Measurements from ENCODE around the gene RAB6A.
"Not testable (repeated sequence)": the region's sequence is repeated elsewhere in the genome, so short reads cannot be mapped to it uniquely, and the experiment has no call there.

The RAB6A gene

DNA sequence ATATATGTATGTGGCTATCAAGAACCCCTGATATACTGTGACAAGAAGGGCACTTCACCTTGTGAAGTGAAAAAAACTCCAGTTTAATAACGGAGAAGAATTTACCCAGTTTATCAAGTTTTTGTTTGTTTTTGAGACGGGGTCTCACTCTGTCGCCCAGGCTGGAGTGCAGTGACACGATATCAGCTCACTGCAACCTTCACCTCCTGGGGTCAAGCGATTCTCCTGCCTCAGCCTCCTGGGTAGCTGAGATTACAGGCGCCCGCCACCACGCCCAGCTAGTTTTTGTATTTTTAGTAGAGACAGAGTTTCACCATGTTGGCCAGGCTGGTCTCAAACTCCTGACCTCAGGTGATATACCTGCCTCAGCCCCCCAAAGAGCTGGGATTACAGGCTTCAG, 26.9 kb downstream of the RAB6A start:
- H2AFZ ChIP-seq (ENCODE audit: low read depth, low read length); H3K9me3 ChIP-seq (ENCODE audit: low read length); H3K4me3 ChIP-seq (ENCODE audit: low read length); H3K4me1 ChIP-seq (ENCODE audit: insufficient read depth, low read length); H3K27me3 ChIP-seq (ENCODE audit: insufficient read depth, low read length): not testable (repeated sequence)
- peaks cover 16% of the 10 kb centered on the region for H3K36me3 ChIP-seq (ENCODE audit: insufficient read depth, low read length)

DNA sequence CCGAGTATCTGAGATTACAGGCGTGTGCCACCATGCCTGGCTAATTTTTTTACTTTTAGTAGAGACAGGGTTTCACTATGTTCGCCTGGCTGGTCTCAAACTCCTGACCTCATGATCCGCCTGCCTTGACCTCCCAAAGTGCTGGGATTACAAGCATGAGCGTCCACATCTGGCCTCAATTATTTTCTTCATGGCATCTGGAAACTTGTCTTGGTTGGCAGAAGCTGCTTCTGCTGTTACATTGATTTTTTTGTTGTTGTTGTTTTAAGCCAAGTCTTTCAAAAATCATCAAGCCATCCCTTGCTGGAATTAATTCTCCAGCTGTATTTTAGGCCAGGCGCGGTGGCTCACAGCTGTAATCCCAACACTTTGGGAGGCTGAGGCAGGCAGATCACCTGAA, 27.9 kb downstream of the RAB6A start:
- not testable (repeated sequence) for H3K4me1 ChIP-seq (ENCODE audit: insufficient read depth, low read length); H2AFZ ChIP-seq (ENCODE audit: low read depth, low read length); H3K9me3 ChIP-seq (ENCODE audit: low read length); H3K4me3 ChIP-seq (ENCODE audit: low read length); H3K27me3 ChIP-seq (ENCODE audit: insufficient read depth, low read length)
- peaks cover 18% of the 10 kb centered on the region for H3K36me3 ChIP-seq (ENCODE audit: insufficient read depth, low read length)

DNA sequence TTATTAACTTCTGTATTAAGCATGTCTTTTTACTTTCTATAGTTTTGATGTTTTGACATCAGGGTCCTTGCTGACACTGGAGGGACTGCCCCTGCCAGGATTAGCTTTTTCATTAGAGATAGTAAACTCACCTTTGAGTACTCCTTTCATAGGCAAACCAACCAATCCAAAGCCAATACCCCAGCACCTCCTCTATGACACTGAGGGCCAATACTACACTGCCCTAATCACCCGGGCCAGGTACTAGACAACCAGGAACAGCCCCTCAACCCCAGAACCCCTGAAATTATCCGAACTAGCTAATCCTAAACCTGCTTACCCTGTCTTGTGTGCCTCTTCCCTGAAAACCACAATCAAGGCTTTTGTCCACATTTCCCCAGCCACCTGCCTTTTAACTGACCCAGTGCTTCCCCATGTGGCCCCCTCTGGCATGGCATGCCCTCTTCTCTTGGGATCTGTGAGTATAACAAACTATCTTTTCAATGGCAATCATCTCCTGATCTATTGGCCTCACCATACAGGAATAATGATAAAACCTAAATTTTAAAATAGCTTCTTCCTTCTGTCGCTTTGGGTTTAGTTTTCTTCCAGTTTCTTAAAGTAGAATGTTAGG, 31.2 kb downstream of the RAB6A start:
- Histone ChIP-seq H3K36me3 (ENCODE audit: insufficient read depth, low read length) (peaks cover 22% of the 10 kb centered on the region), H3K4me3 (ENCODE audit: low read length) (no peak overlapping the region), H3K9me3 (ENCODE audit: low read length) (peaks cover 4% of the 10 kb centered on the region), H3K27me3 (ENCODE audit: insufficient read depth, low read length) (no peaks in the 10 kb centered on the region), H3K4me1 (ENCODE audit: insufficient read depth, low read length) (no peaks in the 10 kb centered on the region), H2AFZ (ENCODE audit: low read depth, low read length) (no peak overlapping the region)

DNA sequence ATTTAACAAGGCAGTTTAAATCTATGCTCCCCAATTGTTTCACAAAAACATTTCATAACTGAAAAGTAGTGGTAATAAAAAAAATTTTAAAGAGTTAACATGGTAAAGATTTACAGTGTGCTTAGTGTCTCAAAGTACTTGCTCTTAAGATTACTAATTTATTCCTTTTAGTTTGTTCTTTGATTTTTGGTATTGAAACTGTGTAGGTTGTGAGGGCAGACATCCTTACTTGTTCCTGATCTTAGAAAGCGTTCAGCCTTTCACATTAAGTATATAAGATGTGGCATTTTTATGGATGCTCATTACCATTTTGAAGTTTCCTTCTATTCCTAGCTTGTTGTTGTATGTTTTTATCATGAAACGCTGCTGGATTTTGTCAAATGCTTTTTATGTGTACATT, 32.9 kb downstream of the RAB6A start:
- Histone ChIP-seq H3K27me3 (ENCODE audit: insufficient read depth, low read length) (no peaks in the 10 kb centered on the region), H3K36me3 (ENCODE audit: insufficient read depth, low read length) (peaks cover 30% of the 10 kb centered on the region), H3K4me3 (ENCODE audit: low read length) (no peak overlapping the region), H3K9me3 (ENCODE audit: low read length) (no peaks in the 10 kb centered on the region), H3K4me1 (ENCODE audit: insufficient read depth, low read length) (no peaks in the 10 kb centered on the region), H2AFZ (ENCODE audit: low read depth, low read length) (no peak overlapping the region)

DNA sequence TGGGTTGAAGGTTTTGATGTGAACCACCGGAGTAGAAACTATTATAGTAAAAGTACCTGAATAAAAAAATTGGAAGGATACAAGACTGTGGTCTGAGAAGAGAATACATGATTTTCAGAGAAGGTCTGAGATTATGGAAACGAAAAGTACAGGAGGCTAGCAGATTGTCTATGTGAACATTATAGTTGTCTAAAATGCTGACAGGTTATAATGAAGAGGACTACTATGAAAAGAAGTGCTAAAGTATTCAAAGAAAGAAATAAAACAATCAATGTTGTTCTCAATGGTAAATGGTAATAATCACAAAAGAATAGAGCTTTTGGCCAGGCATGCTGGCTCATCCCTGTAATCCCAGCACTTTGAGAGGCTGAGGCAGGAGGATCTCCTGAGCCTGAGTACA, 34.0 kb downstream of the RAB6A start:
- no peaks in the 10 kb centered on the region for H3K4me1 ChIP-seq (ENCODE audit: insufficient read depth, low read length)
- H2AFZ ChIP-seq (ENCODE audit: low read depth, low read length) = no peak overlapping the region
- no peak overlapping the region for H3K4me3 ChIP-seq (ENCODE audit: low read length)
- H3K36me3 ChIP-seq (ENCODE audit: insufficient read depth, low read length) = peaks cover 28% of the 10 kb centered on the region
- H3K27me3 ChIP-seq (ENCODE audit: insufficient read depth, low read length) = no peaks in the 10 kb centered on the region
- H3K9me3 ChIP-seq (ENCODE audit: low read length) = no peaks in the 10 kb centered on the region

DNA sequence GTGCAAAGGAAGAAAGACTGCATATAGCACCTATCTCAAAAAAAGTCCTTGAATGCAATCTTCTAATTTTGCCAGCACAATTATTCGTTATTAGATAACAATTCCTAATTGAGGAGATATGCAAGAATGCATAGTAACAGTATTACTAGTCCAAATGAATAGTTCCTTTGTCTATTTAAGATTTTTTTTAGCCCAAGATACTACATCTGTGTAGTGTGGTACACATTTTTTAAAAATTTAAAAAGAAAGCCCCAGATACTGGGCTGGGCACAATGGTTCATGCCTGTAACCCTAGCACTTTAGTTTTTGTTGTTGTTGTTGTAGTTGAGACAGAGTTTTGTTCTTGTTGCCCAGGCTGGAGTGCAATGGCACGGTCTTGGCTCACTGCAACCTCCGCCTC, 43.7 kb downstream of the RAB6A start:
- H3K36me3 ChIP-seq (ENCODE audit: insufficient read depth, low read length) = peaks cover 47% of the 10 kb centered on the region
- no peak overlapping the region for H3K4me3 ChIP-seq (ENCODE audit: low read length)
- no peak overlapping the region for H2AFZ ChIP-seq (ENCODE audit: low read depth, low read length)
- H3K27me3 ChIP-seq (ENCODE audit: insufficient read depth, low read length) = no peaks in the 10 kb centered on the region
- H3K4me1 ChIP-seq (ENCODE audit: insufficient read depth, low read length) = peaks cover 3% of the 10 kb centered on the region
- no peaks in the 10 kb centered on the region for H3K9me3 ChIP-seq (ENCODE audit: low read length)

DNA sequence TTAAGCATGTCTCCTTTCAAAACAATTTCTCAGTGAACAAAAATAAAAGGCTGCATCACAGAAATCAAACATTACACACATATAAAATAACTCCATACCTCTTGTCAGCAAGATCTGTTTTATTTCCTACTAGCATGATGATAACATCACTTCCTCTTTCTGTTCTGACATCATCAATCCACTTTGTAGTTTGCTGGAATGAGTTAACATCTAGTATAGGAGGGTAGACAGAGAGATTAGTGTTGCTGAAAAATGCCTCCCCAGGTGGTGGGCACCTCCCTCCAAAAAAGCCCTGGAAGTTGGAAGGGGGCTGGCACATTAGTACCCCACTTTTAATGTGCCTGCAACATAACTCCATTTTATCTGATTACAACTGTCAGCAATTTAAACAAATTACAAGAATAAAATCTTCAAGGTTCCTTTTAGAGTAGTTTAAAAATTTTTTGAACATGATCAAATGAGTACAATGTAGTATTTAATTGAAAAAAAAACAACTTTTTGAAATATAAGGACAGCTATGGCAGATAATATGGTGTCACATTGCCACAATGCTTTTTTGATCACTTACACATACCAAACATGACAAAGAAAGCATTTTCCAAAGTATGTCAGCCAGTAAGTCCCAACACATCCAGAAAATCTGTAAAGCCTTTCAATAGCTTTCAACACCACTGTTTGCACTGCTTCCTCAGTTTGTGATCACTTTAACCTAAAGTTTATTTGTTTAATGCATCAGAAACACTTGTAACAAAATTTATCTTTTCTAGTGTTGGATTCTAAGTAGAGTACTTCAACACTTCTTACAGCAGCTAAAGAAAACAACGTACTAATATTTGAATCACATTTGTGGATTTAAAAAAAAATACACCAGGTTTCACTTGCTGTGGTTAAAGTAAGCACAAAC, 44.5 kb downstream of the RAB6A start:
- H3K4me3 ChIP-seq (ENCODE audit: low read length) = no peak overlapping the region
- H3K36me3 ChIP-seq (ENCODE audit: insufficient read depth, low read length) = peaks cover 47% of the 10 kb centered on the region
- H3K27me3 ChIP-seq (ENCODE audit: insufficient read depth, low read length) = no peaks in the 10 kb centered on the region
- H3K9me3 ChIP-seq (ENCODE audit: low read length) = no peaks in the 10 kb centered on the region
- peaks cover 3% of the 10 kb centered on the region for H3K4me1 ChIP-seq (ENCODE audit: insufficient read depth, low read length)
- H2AFZ ChIP-seq (ENCODE audit: low read depth, low read length) = no peak overlapping the region

DNA sequence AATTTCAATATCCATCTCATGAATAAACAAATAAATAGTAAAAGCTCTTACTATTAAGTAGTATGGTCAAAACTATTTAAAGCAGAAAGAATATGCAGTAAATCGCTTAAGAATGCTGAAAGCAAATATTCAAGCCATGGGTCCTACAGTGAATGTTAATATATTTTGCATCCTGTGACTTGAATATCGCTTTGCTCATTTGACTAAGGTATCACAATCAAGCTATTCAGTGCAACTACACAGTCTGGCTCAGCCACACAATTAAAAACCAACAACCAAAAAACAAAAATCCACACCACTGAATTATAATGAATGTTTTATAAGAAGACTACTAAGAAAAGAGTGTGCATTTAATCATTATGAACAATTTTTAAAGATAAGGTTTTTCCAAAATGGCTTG, 45.3 kb downstream of the RAB6A start:
- Histone ChIP-seq H3K4me1 (ENCODE audit: insufficient read depth, low read length) (peaks cover 3% of the 10 kb centered on the region), H3K27me3 (ENCODE audit: insufficient read depth, low read length) (no peaks in the 10 kb centered on the region), H2AFZ (ENCODE audit: low read depth, low read length) (no peak overlapping the region), H3K36me3 (ENCODE audit: insufficient read depth, low read length) (peaks cover 47% of the 10 kb centered on the region), H3K9me3 (ENCODE audit: low read length) (no peaks in the 10 kb centered on the region), H3K4me3 (ENCODE audit: low read length) (no peak overlapping the region)

DNA sequence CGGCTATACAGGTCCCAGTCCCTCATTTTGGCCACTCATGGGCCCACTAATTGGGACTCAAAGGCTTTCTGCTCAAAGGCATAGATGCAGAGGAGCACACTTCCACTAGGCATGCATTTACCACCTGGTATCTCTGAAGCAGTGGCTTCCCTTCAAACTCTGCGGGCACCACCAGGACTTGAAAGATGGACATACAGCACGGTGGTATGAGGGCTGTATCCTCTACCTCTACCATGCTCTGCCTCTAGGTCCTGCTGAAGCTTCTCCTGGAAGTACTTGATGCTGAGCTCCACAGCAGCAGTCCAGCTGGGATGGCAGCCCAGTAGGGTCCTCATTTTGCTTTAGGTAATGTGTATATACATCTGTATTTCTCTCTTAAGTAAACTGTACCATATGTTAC, 49.9 kb downstream of the RAB6A start:
- no peak overlapping the region for H2AFZ ChIP-seq (ENCODE audit: low read depth, low read length)
- no peaks in the 10 kb centered on the region for H3K9me3 ChIP-seq (ENCODE audit: low read length)
- H3K4me3 ChIP-seq (ENCODE audit: low read length) = no peak overlapping the region
- H3K4me1 ChIP-seq (ENCODE audit: insufficient read depth, low read length) = no peaks in the 10 kb centered on the region
- H3K27me3 ChIP-seq (ENCODE audit: insufficient read depth, low read length) = no peaks in the 10 kb centered on the region
- H3K36me3 ChIP-seq (ENCODE audit: insufficient read depth, low read length) = peaks cover 40% of the 10 kb centered on the region

DNA sequence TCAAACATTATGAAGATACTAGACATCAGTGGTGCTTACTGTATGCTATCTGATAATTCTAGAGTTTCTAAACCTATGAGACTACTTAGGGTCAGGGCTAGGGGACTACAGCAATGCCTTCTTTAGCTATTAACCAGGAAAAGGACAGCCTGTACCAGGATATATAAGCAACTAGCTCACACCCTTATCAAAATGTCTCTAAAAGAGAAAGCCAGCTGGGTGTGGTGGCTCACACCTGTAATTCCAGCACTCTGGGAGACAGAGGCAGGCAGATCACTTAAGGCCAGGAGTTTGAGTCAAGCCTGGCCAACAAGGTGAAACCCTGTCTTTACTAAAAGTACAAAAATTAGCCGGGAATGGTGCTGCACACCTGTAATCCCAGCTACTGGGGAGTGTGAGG, 55.8 kb downstream of the RAB6A start:
- H3K4me3 ChIP-seq (ENCODE audit: low read length) = no peak overlapping the region
- H2AFZ ChIP-seq (ENCODE audit: low read depth, low read length) = no peak overlapping the region
- peaks cover 53% of the 10 kb centered on the region for H3K36me3 ChIP-seq (ENCODE audit: insufficient read depth, low read length)
- H3K9me3 ChIP-seq (ENCODE audit: low read length) = no peaks in the 10 kb centered on the region
- no peaks in the 10 kb centered on the region for H3K27me3 ChIP-seq (ENCODE audit: insufficient read depth, low read length)
- no peaks in the 10 kb centered on the region for H3K4me1 ChIP-seq (ENCODE audit: insufficient read depth, low read length)

DNA sequence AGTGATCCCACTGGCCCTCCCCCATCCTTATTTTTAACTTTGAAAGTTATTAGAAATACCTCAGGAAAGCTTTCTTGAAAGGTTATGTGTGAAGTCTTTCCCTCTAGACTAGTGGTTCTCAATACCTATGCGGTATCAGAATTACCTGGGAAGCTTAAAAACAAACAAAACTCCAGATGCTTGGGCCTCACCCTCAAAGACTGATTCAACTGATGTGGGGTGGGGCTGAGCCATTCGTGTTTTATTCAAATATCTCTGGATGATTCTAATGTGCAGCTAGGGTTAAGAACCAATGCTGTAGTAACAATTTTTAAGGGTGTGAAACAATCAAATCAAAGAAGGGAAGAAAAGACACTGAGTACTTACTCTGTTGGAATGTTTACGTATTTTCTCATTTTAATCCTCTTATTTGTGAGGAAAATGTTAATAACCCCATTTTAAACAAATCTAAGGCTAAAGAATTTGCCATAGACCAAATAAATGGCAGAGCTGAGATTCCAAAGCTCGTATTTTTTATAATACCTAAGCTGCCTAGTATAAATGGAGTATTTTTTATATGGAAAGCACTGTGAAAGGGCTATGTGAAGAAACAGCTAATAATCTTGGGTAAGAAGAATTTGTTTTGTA, 66.9 kb downstream of the RAB6A start:
- peaks cover 19% of the 10 kb centered on the region for H3K36me3 ChIP-seq (ENCODE audit: insufficient read depth, low read length)
- no peaks in the 10 kb centered on the region for H3K9me3 ChIP-seq (ENCODE audit: low read length)
- no peak overlapping the region for H2AFZ ChIP-seq (ENCODE audit: low read depth, low read length)
- H3K4me3 ChIP-seq (ENCODE audit: low read length) = no peak overlapping the region
- no peaks in the 10 kb centered on the region for H3K4me1 ChIP-seq (ENCODE audit: insufficient read depth, low read length)
- H3K27me3 ChIP-seq (ENCODE audit: insufficient read depth, low read length) = no peaks in the 10 kb centered on the region

DNA sequence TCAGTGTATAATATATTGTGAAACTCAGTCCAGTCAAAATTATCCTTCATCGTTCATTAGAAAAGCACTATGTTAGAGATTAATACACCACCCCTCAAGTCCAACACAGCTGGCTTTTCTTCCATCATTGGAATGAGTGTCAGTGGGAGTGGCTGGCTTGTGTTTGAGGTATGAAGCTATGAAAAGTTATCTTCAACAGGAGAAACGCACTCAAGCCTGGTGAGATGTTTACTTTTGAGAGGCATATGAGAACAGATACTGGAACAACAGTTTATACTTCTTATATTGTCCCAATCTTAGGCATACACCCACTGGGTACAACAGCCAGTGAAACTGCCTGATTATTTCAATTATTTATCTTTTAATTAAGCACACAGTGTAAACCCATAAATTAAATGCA, 80.2 kb downstream of the RAB6A start:
- Histone ChIP-seq H3K36me3 (ENCODE audit: insufficient read depth, low read length) (peaks cover 36% of the 10 kb centered on the region), H3K4me3 (ENCODE audit: low read length) (no peak overlapping the region), H2AFZ (ENCODE audit: low read depth, low read length) (no peak overlapping the region)

DNA sequence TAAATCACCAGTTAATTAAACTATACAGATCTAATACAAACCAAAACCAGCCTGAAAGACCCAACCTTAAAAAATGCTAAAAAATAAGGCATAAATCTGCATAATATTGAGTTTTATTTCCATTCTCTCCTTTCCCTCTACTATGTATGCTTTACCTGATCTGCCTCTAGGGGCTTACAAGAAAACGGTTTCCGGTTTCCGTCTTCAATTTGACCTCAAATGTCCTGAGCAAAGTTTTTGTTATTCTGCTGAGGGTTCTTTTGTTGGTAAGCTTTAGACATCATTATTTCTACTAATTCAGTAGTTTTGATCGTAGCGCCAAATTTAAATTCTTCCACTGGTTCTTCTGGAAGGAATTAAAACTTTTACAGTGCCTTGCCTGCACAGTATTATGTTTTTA, 84.3 kb downstream of the RAB6A start:
- H2AFZ ChIP-seq (ENCODE audit: low read depth, low read length); H3K9me3 ChIP-seq (ENCODE audit: low read length); H3K4me1 ChIP-seq (ENCODE audit: insufficient read depth, low read length); H3K27me3 ChIP-seq (ENCODE audit: insufficient read depth, low read length); H3K4me3 ChIP-seq (ENCODE audit: low read length): not testable (repeated sequence)
- peaks cover 23% of the 10 kb centered on the region for H3K36me3 ChIP-seq (ENCODE audit: insufficient read depth, low read length)

More for the DNA sequence above, 80.2 kb downstream of the RAB6A start:
- no peaks in the 10 kb centered on the region for H3K9me3 ChIP-seq (ENCODE audit: low read length)
- no peaks in the 10 kb centered on the region for H3K27me3 ChIP-seq (ENCODE audit: insufficient read depth, low read length)
- H3K4me1 ChIP-seq (ENCODE audit: insufficient read depth, low read length) = no peaks in the 10 kb centered on the region

Measured in neuron (in vitro differentiated cells).